ENCODE measurements around the gene CEND1. TPM values are rescaled to one million over a fixed set of nuclear protein-coding genes. Genes with fewer than 3 reads are reported as not detected.

CEND1 gene
- total and polyA plus RNA-seq, 8 donors = 0.23 TPM; not detected in 7

DNA sequence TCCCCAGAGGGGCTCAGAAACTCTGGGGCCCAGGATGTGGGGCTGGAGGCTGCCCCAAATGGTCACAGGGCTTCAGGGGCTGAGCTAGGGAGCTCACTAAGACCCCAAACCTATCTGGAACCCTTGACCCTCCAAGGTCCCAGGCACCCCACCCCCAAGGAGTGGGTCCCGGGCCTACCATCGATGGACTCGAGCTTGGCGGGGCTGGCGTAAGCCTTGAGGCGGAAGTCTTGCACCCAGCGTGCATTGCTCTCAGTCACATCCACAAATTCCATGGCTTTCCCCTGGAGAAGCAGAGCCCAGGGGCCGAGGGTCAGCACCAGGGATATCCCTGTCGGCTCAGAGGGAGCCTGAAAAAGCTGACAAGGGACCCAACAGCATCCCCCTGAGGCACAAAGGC lies 16.1 kb downstream of the CEND1 start:
- peaks cover 30 to 65% (median 55%) of the 10 kb centered on the region in 4 donors for H3K36me3 ChIP-seq
- TF ChIP-seq POLR2AphosphoS5 (IDR thresholded peaks at IDR 0.05) (no peak), CTCF (IDR thresholded peaks at IDR 0.05) (no peak), EP300 (IDR thresholded peaks at IDR 0.05) (no peak)
- H3K9me3 ChIP-seq = no peaks in the 10 kb centered on the region
- no peak for DNase-seq
- peaks cover 30 to 58% (median 43%) of the 10 kb centered on the region in 4 donors for H3K4me1 ChIP-seq
- no peak overlapping the region for H3K27ac ChIP-seq
- 89 to 94% (median 93%) methylated on average over 2 to 9 of the region's 9 CpGs for WGBS, 5 donors
- intact Hi-C loops (cut with DNase I; ENCODE audit: low total_unique reads) = no loop called here
- H3K4me3 ChIP-seq = no peak overlapping the region
- no peaks in the 10 kb centered on the region for H3K27me3 ChIP-seq

DNA sequence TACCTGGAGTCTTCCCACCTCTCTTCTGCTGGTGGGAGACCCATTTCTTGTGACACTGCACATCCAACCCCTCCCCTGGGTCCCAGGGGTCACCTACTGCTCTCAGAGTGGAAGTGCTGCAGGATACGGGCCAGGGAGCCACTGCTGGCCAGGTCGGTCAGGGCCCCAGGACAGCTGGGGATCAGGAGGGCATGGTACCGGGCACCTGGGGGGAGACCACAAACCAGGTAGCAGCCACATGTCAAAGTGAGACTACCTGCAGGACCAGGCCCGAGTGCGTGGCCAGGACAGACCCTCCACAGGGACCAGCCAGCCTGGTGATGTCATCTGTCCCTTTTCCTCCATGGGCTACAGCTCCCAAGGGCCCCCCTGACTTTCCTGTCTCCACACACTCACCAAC lies 16.5 kb downstream of the CEND1 start:
- H3K27ac ChIP-seq = no peak overlapping the region
- H3K9me3 ChIP-seq = no peaks in the 10 kb centered on the region
- no peaks in the 10 kb centered on the region for H3K27me3 ChIP-seq
- no peak for TF ChIP-seq POLR2A (IDR thresholded peaks at IDR 0.05)
- no peak for TF ChIP-seq POLR2AphosphoS5 (IDR thresholded peaks at IDR 0.05)
- TF ChIP-seq EP300 (IDR thresholded peaks at IDR 0.05) = no peak
- TF ChIP-seq CTCF (IDR thresholded peaks at IDR 0.05) = no peak
- peaks cover 30 to 70% (median 56%) of the 10 kb centered on the region in 4 donors for H3K36me3 ChIP-seq
- H3K4me3 ChIP-seq = no peak overlapping the region
- 88 to 100% (median 89%) methylated on average over 3 to 5 of the region's 5 CpGs for WGBS, 5 donors
- H3K4me1 ChIP-seq = peaks cover 27 to 54% (median 39%) of the 10 kb centered on the region in 4 donors
- DNase-seq = no peak
- intact Hi-C loops (cut with DNase I; ENCODE audit: low total_unique reads) = no loop called here

GRCh38 chr11:772429-773390 lies 17.2 kb downstream of the CEND1 start:
- intact Hi-C loops (cut with DNase I; ENCODE audit: low total_unique reads) = no loop called here
- no peaks in the 10 kb centered on the region for H3K9me3 ChIP-seq
- peaks cover 20 to 46% (median 32%) of the 10 kb centered on the region in 4 donors for H3K4me1 ChIP-seq
- no peak overlapping the region for H3K27ac ChIP-seq
- H3K4me3 ChIP-seq = no peak overlapping the region
- H3K27me3 ChIP-seq = no peaks in the 10 kb centered on the region
- peaks cover 30 to 77% (median 57%) of the 10 kb centered on the region in 4 donors for H3K36me3 ChIP-seq
- DNase-seq = no peak
- 78 to 90% (median 81%) methylated on average over 13 to 34 of the region's 34 CpGs for WGBS, 5 donors
- TF ChIP-seq EP300 (IDR thresholded peaks at IDR 0.05) (no peak), CTCF (IDR thresholded peaks at IDR 0.05) (no peak), POLR2A (IDR thresholded peaks at IDR 0.05) (no peak), POLR2AphosphoS5 (IDR thresholded peaks at IDR 0.05) (no peak)

DNA sequence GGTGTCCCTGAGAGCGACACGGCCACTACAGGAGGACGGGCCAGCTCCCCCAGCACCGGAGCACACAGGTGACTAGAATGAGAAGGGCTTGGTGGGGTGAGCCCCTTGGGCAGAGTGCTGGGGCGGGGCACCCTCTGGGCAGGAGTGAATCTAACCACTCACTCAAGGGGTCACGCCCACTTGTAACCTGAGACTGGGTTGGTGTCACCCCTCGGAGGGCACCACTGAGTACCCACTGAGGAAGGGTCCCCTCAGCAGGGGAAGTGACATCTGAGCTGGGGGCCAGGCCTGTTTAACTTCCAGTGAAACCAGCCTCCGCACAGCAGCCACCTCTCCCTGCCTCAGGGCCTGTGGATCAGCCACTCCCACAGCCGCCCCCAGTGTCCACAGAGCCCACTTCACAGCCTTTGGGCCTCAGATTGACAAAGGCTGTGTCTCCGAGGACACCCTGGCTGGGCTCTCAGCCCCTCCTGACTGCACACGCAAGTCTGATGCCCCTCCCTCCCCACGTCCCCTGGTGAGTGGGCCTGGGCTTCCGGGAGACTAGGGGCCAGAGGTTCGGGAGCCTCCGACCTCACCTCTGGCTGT lies 18.2 kb downstream of the CEND1 start:
- intact Hi-C loops (cut with DNase I; ENCODE audit: low total_unique reads) = no loop called here
- no peaks in the 10 kb centered on the region for H3K9me3 ChIP-seq
- peaks cover 30 to 87% (median 67%) of the 10 kb centered on the region in 4 donors for H3K36me3 ChIP-seq
- no peak overlapping the region for H3K4me3 ChIP-seq
- no peak overlapping the region for H3K27ac ChIP-seq
- 84 to 90% (median 88%) methylated on average over 10 to 15 of the region's 15 CpGs for WGBS, 5 donors
- no peaks in the 10 kb centered on the region for H3K27me3 ChIP-seq
- H3K4me1 ChIP-seq = peaks cover 20 to 44% (median 28%) of the 10 kb centered on the region in 4 donors
- no peak for DNase-seq
- TF ChIP-seq POLR2A (IDR thresholded peaks at IDR 0.05) (no peak), CTCF (IDR thresholded peaks at IDR 0.05) (no peak), POLR2AphosphoS5 (IDR thresholded peaks at IDR 0.05) (no peak), EP300 (IDR thresholded peaks at IDR 0.05) (no peak)

All from stomach (tissue), 9 donors.